K562 (cell line): ENCODE measurements around the gene ALKBH4. TPM values are rescaled to one million over a fixed set of nuclear protein-coding genes. Genes with fewer than 3 reads are reported as not detected.

Experiments used
- ARNT ChIP-seq, 2 experiments: fragments of 450-650 bp; IDR thresholded peaks; 2 replicates each; pipeline ENCODE4 v1.6.1; 2016; ENCODE audit warnings: mild to moderate bottlenecking in 1 of 2
- BCLAF1 ChIP-seq, 2 experiments: fragments of 450-650 bp in 1 of 2; IDR thresholded peaks; 2 replicates each; pipeline ENCODE4 v1.6.1; 2011 to 2017; ENCODE audit warnings: low read depth in 2 of 2, antibody characterized with exemption in 1 of 2, borderline replicate concordance in 1 of 2, low read length in 1 of 2, mild to moderate bottlenecking in 1 of 2, mixed read lengths in 1 of 2; ENCODE audit not compliant: control insufficient read depth in 1 of 2
- CHD2 ChIP-seq: IDR thresholded peaks from 2 replicates; pipeline ENCODE4 v1.6.1; 2011; ENCODE audit warnings: low read depth, low read length
- CUX1 ChIP-seq: fragments of 200-800 bp; sonication (Bioruptor generic); IDR thresholded peaks from 2 replicates; pipeline ENCODE4 v1.6.1; 2016; ENCODE audit warnings: missing genetic modification characterization, missing compliant biosample characterization
- E2F3 ChIP-seq: fragments of 250-450 bp; sonication (Bioruptor Pico); IDR thresholded peaks from 2 replicates; pipeline ENCODE4 v1.4.0; 2020; ENCODE audit warnings: mild to moderate bottlenecking
- HNRNPK ChIP-seq: fragments of 200-400 bp; formaldehyde crosslinking; IDR thresholded peaks from one replicate; pipeline ENCODE4 v1.6.1; 2018; ENCODE audit warnings: mild to moderate bottlenecking, low read depth, low read length; ENCODE audit not compliant: poor library complexity, severe bottlenecking
- KAT2B ChIP-seq: IDR thresholded peaks from one replicate; pipeline ENCODE4 v1.6.1; 2012; ENCODE audit warnings: low read depth, mild to moderate bottlenecking, control low read depth, inconsistent platforms, low read length, moderate library complexity
- MYC ChIP-seq, 2 experiments: fragments of 250-450 bp in 1 of 2; sonication (Bioruptor Pico) in 1 of 2; IDR thresholded peaks; 2 replicates each; pipeline versions ENCODE4 v1.5.1 to v1.6.1; 2012 to 2021; ENCODE audit warnings: low read depth in 2 of 2, borderline replicate concordance in 1 of 2, improper control_type of control experiment in 1 of 2, low read length in 1 of 2, mild to moderate bottlenecking in 1 of 2, moderate library complexity in 1 of 2
- NEUROD1 ChIP-seq: fragments of 150-350 bp; IDR thresholded peaks from 2 replicates; pipeline ENCODE4 v1.6.1; 2014; ENCODE audit warnings: borderline replicate concordance, low read length, low read depth; ENCODE audit not compliant: partially characterized antibody
- RBM25 ChIP-seq: fragments of 200-400 bp; formaldehyde crosslinking; IDR thresholded peaks from 2 replicates; pipeline ENCODE4 v1.6.1; 2018; ENCODE audit warnings: low read length, low read depth, moderate library complexity; ENCODE audit not compliant: severe bottlenecking
- RFX7 ChIP-seq: fragments of 250-450 bp; sonication (Bioruptor Pico); IDR thresholded peaks from 2 replicates; pipeline ENCODE4 v1.5.1; 2021; ENCODE audit warnings: mild to moderate bottlenecking
- SMARCA5 ChIP-seq: fragments of 450-650 bp; IDR thresholded peaks from 2 replicates; pipeline ENCODE4 v1.6.1; 2016
- TAL1 ChIP-seq: fragments of 450-650 bp; IDR thresholded peaks from 2 replicates; pipeline ENCODE4 v1.6.1; 2016; ENCODE audit warnings: mild to moderate bottlenecking
- ZBTB2 ChIP-seq: fragments of 450-650 bp; IDR thresholded peaks from 2 replicates; pipeline ENCODE4 v1.6.1; 2016; ENCODE audit warnings: antibody characterized with exemption
- ZNF133 ChIP-seq: fragments of 250-450 bp; sonication (Bioruptor Pico); IDR thresholded peaks from 2 replicates; pipeline ENCODE4 v1.4.0; 2020; ENCODE audit warnings: mild to moderate bottlenecking
- ZNF3 ChIP-seq: fragments of 250-450 bp; sonication (Bioruptor Pico); IDR thresholded peaks from 2 replicates; pipeline ENCODE4 v1.5.0; 2021; ENCODE audit warnings: mild to moderate bottlenecking, moderate library complexity
- ZNF655 ChIP-seq: fragments of 250-450 bp; sonication (Bioruptor Pico); IDR thresholded peaks from 2 replicates; pipeline ENCODE4 v1.5.0; 2021
- ZNF766 ChIP-seq: fragments of 200-800 bp; sonication (Bioruptor generic); conservative IDR thresholded peaks from 2 replicates; pipeline ENCODE4 v1.6.1; 2016; ENCODE audit warnings: missing genetic modification characterization, missing compliant biosample characterization
- polyA plus RNA-seq, 8 experiments: library from polyadenylated mRNA; depleted of rRNA in 4 of 8; stranded (reverse) in 5 of 8; unstranded in 3 of 8; fragments of >200 nt; fragmentation: Nextera tagmentation in 2 of 8; fragmentation: Illumina TruSeq in 1 of 8; extraction: Ambion mirVana in 2 of 8; extraction: Trizol in 1 of 8; gene quantifications; 2 replicates each; pipeline versions ENCODE4 v1.2.1 to v1.2.3, GENCODE V29; 2011 to 2014; ENCODE audit warnings: inconsistent platforms in 1 of 8, missing spikeins in 1 of 8
- total RNA-seq, 7 experiments: library from RNA; depleted of rRNA in 6 of 7; stranded (reverse); fragments of >200 nt in 6 of 7; fragmentation: Illumina TruSeq in 2 of 7; extraction: Trizol in 2 of 7; gene quantifications; 2 replicates each; pipeline versions ENCODE4 v1.2.1 to v1.2.3, GENCODE V29; 2011 to 2021; ENCODE audit warnings: low replicate concordance in 1 of 7

ALKBH4 gene
- total and polyA plus RNA-seq, 9 of the 15 experiments (the other 6 are each of a cell fraction or from before 2014, with no cell fraction given) = 4.6 to 21.4 (median 11.8) TPM

GRCh38 chr7:102412548-102412947 is 52.1 kb downstream of the ALKBH4 start (continued):
- TF ChIP-seq BCLAF1 (IDR thresholded peaks at IDR 0.05; ENCODE audit: borderline replicate concordance in 1 of 2, control insufficient read depth in 1 of 2, low read depth in 2 of 2, low read length in 1 of 2) (no peak), SMARCA5 (no peak), ARNT (IDR thresholded peaks at IDR 0.05) (no peak), TAL1 (no peak), NEUROD1 (no peak), ZNF766 (CRISPR knock-in tag) (no peak), RBM25 (no peak), KAT2B (no peak), MYC (IDR thresholded peaks at IDR 0.05; ENCODE audit: low read depth, low read length) (no peak), MYC (CRISPR knock-in tag; IDR thresholded peaks at IDR 0.05; ENCODE audit: borderline replicate concordance, low read depth) (no peak), CHD2 (no peak), HNRNPK (no peak), ZNF133 (CRISPR knock-in tag) (no peak), CUX1 (no peak), ZBTB2 (no peak), ZNF655 (CRISPR knock-in tag) (no peak), E2F3 (CRISPR knock-in tag) (no peak), ZNF3 (CRISPR knock-in tag) (no peak), RFX7 (CRISPR knock-in tag) (no peak)
